Non-pigmented ciliary epithelial cell (primary cell): ENCODE results near the gene RHOXF1.
"Not testable (repeated sequence)": the region's sequence is repeated elsewhere in the genome, so short reads cannot be mapped to it uniquely, and the experiment has no call there.

Experiments used
- DNase-seq: peaks from one replicate; pipeline ENCODE4 v3.0.0-alpha.2; 2010; ENCODE audit warnings: low read depth

RHOXF1 gene

GRCh38 chrX:120115438-120115963 is at the start of gene RHOXF1:
TSS of gene RHOXF1 (minus strand) at chrX:120115913. CDS start at chrX:120115862, 51 bp downstream.
- DNase-seq = no peak

GRCh38 chrX:120159086-120159485 is 43.4 kb upstream of the RHOXF1 start:
- not testable (repeated sequence) for DNase-seq

GRCh38 chrX:120158313-120158712 is 42.6 kb upstream of the RHOXF1 start, which contains the start of gene RHOXF2:
TSS of gene RHOXF2 (plus strand) at chrX:120158613. CDS start at chrX:120158751, 138 bp downstream.
- DNase-seq = not testable (repeated sequence)

- not testable (repeated sequence) for DNase-seq
These were observed 34.5 kb upstream of the RHOXF1 start for GRCh38 chrX:120150109-120150744.

- DNase-seq = no peak
These were observed 31.8 kb upstream of the RHOXF1 start for GRCh38 chrX:120147537-120147936.

GRCh38 chrX:120146323-120146722 is 30.6 kb upstream of the RHOXF1 start:
- not testable (repeated sequence) for DNase-seq

- DNase-seq = no peak
These were observed 29.7 kb upstream of the RHOXF1 start for GRCh38 chrX:120145295-120145925.

- no peak for DNase-seq
These were observed 28.6 kb upstream of the RHOXF1 start for GRCh38 chrX:120144178-120144844.

GRCh38 chrX:120140293-120140981 is 24.7 kb upstream of the RHOXF1 start:
- DNase-seq = no peak

- DNase-seq = no peak
These were observed 21.7 kb upstream of the RHOXF1 start for GRCh38 chrX:120137439-120137838.

- DNase-seq = no peak
These were observed 21.1 kb upstream of the RHOXF1 start for GRCh38 chrX:120136840-120137239.

- no peak for DNase-seq
These were observed 20.4 kb upstream of the RHOXF1 start for GRCh38 chrX:120136128-120136527.

- DNase-seq = not testable (repeated sequence)
These were observed 12.7 kb upstream of the RHOXF1 start for GRCh38 chrX:120128306-120128846.

GRCh38 chrX:120125444-120125843 is 9.7 kb upstream of the RHOXF1 start:
- DNase-seq = no peak

- peak; percentile 3 for DNase-seq
These were observed 4.5 kb upstream of the RHOXF1 start for GRCh38 chrX:120120223-120120622.

GRCh38 chrX:120111611-120112010 is 4.1 kb downstream of the RHOXF1 start:
- no peak for DNase-seq

GRCh38 chrX:120109378-120109777 is 6.3 kb downstream of the RHOXF1 start:
- DNase-seq = no peak

- DNase-seq = not testable (repeated sequence)
These were observed 11.0 kb downstream of the RHOXF1 start for GRCh38 chrX:120104707-120105106.

- not testable (repeated sequence) for DNase-seq
These were observed 14.7 kb downstream of the RHOXF1 start for GRCh38 chrX:120101057-120101456.

- DNase-seq = no peak
These were observed 25.5 kb downstream of the RHOXF1 start for GRCh38 chrX:120090208-120090607.

- no peak for DNase-seq
These were observed 28.3 kb downstream of the RHOXF1 start for GRCh38 chrX:120087289-120088017.
